Heart left ventricle (tissue), 16 donors: Measurements from ENCODE around the gene CHRM2. TPM values are rescaled to one million over a fixed set of nuclear protein-coding genes. Genes with fewer than 3 reads are reported as not detected.

ENCODE experiments used
- ATAC-seq, 4 donors: fragments of 200-7000 bp; cut with Tn5 transposase; one replicate each; pipeline ENCODE4 v1.9.1; 2020 to 2022; ENCODE audit warnings: moderate library complexity in 4 of 4, mild to moderate bottlenecking in 3 of 4, moderate number of reproducible peaks in 1 of 4
- DNase-seq, 5 donors: peaks; one replicate each; pipeline ENCODE4 v3.0.0-alpha.2; 2020
- H3K27ac ChIP-seq, 12 donors: fragments of 200-600 bp; sonication (generic) in 4 of 12; one replicate each; pipeline versions ENCODE4 v1.5.0 to v1.8.0; 2016 to 2022; ENCODE audit warnings: mild to moderate bottlenecking in 2 of 12
- H3K27me3 ChIP-seq, 9 donors: fragments of 200-600 bp; sonication (generic) in 2 of 9; one replicate each; pipeline versions ENCODE4 v1.5.1 to v1.8.0; 2016 to 2022; ENCODE audit warnings: mild to moderate bottlenecking in 3 of 9
- H3K36me3 ChIP-seq, 9 donors: fragments of 200-600 bp; sonication (generic) in 2 of 9; one replicate each; pipeline versions ENCODE4 v1.5.0 to v1.8.0; 2018 to 2022; ENCODE audit warnings: mild to moderate bottlenecking in 2 of 9
- H3K4me1 ChIP-seq, 12 donors: fragments of 200-600 bp; sonication (generic) in 4 of 12; one replicate each; pipeline versions ENCODE4 v1.5.0 to v1.8.0; 2016 to 2022; ENCODE audit warnings: mild to moderate bottlenecking in 3 of 12
- H3K4me3 ChIP-seq, 12 donors: fragments of 200-600 bp; sonication (generic) in 4 of 12; one replicate each; pipeline versions ENCODE4 v1.5.0 to v1.8.0; 2017 to 2022; ENCODE audit warnings: mild to moderate bottlenecking in 9 of 12, moderate library complexity in 4 of 12
- H3K9me3 ChIP-seq, 12 donors: fragments of 200-600 bp; sonication (generic) in 4 of 12; one replicate each; pipeline versions ENCODE4 v1.5.0 to v1.8.0; 2016 to 2022; ENCODE audit warnings: mild to moderate bottlenecking in 1 of 12
- CTCF ChIP-seq, 12 donors: fragments of 200-600 bp; sonication (generic) in 4 of 12; IDR thresholded peaks; one replicate each; pipeline versions ENCODE4 v1.5.0 to v1.8.0; 2018 to 2022; ENCODE audit warnings: antibody characterized with exemption in 12 of 12, mild to moderate bottlenecking in 5 of 12
- POLR2A ChIP-seq, 2 donors: fragments of 450-650 bp; IDR thresholded peaks; one replicate each; pipeline ENCODE4 v1.6.1; 2017; ENCODE audit warnings: antibody characterized with exemption in 2 of 2, mild to moderate bottlenecking in 2 of 2, moderate library complexity in 2 of 2
- WGBS, 4 donors: extraction: QIAGEN DNeasy Blood & Tissue Kit in 2 of 4; methylation state at CpG; one replicate each; pipeline versions ENCODE4 v1.1.5 to v1.1.7; 2013 to 2018; 5-methylcytosine and 5-hydroxymethylcytosine counted together
- intact Hi-C, 10 donors: fragments of 100-400 bp; cut with DNase I; formaldehyde crosslinking; loops; one replicate each; pipeline versions ENCODE4 v1.11.1 to v1.14.2; 2022
- polyA plus RNA-seq, 2 donors: library from polyadenylated mRNA; stranded (reverse); fragments of 200-250 nt; gene quantifications; one replicate each; pipeline ENCODE4 v1.2.3, GENCODE V29; 2013
- total RNA-seq, 9 donors: library from RNA; depleted of rRNA in 2 of 9; stranded (reverse); fragments of >200 nt in 2 of 9; fragmentation: NEBNext Ultra II Directional in 3 of 9; extraction: Animal tissue kit (Norgen Biotek cat#: 25700) in 3 of 9; gene quantifications; one replicate each; pipeline versions ENCODE4 v1.1.0 to v1.2.4, GENCODE V29; 2016 to 2023
- donor health status: ischemic (EF 13 %, LVEDD 7.1; RV severe dilation, severe dysfunction).
- donor health status: healthy with polysubstance abuse.
- donor health status: DM: no; HTN: yes; CAD: no.
- donor health status: DM: no; HTN: no; CAD: no.
- donor health status: ischemic (EF 25% LVEDD 6.9; RV normal size, moderate dysfunction).
- donor health status: ischemic (EF 25% LVEDD 5.7; RV mildly dilated, moderate dysfunction).
- donor health status: healthy.
- donor health status: DM: yes; HTN: yes; CAD: no.
- donor health status: ischemic (EF 35%, LVEDD 5.7; RV mildly dilated, moderate dysfunction).
- donor health status: nonischemic (EF 11% LVEDD 7.7; RV severe dilation, severe dysfunction).
- donor health status: DM: yes; HTN: yes; CAD: no.
- donor health status: PGD.
- donor health status: ischemic (EF 29% LVEDD 5.4; RV normal size, mild dysfunction).
- donor health status: nonischemic (EF 23%, LVEDD 6.1; RV moderate dilation, normal function).

CHRM2 gene
- total and polyA plus RNA-seq, 11 donors = 22.2 to 124 (median 51.2) TPM

DNA sequence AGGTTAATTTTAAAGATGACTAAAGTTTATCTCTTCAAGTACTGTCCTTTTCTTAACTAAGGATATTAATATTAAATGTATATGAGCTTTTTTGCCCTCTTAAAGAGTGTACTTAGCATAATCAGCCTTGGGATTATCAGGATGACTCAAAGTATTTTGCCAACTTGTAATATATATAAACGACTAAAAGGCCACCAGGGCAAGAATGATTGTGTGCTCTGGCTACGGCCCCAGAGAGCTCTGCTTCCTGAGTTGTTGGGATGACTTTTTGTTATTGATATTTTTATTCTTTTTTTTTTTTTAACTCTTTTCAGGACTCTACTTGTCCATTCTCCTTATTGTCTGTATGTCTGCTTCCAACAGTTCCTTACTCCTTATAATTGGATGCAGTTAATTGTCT is 14.8 kb upstream of the CHRM2 start:
- TF ChIP-seq CTCF (IDR thresholded peaks at IDR 0.05) (no peak), POLR2A (IDR thresholded peaks at IDR 0.05) (no peak)
- Histone ChIP-seq H3K4me3 (no peak overlapping the region), H3K36me3 (no peaks in the 10 kb centered on the region), H3K27me3 (no peaks in the 10 kb centered on the region), H3K27ac (no peak overlapping the region), H3K4me1 (no peaks in the 10 kb centered on the region), H3K9me3 (no peaks in the 10 kb centered on the region)
- DNase-seq (no peak), ATAC-seq (no peak)
- WGBS, 4 donors = 32 to 53% (median 42%) methylated on average over 2 of the region's 2 CpGs
- intact Hi-C loops = no loop called here

GRCh38 chr7:136857573-136857972 is 10.9 kb upstream of the CHRM2 start:
- ATAC-seq (no peak), DNase-seq (no peak)
- 41 to 49% (median 44%) methylated on average over 3 of the region's 3 CpGs for WGBS, 4 donors
- H3K27me3 ChIP-seq = no peaks in the 10 kb centered on the region
- H3K27ac ChIP-seq = no peak overlapping the region
- no peaks in the 10 kb centered on the region for H3K36me3 ChIP-seq
- intact Hi-C loops = loop anchor here in 1 of 10 donors (5.0 kb wide), 1 partner anchor 440 kb away; no protein-coding TSS in a partner anchor
- H3K4me1 ChIP-seq = no peaks in the 10 kb centered on the region
- H3K9me3 ChIP-seq = no peaks in the 10 kb centered on the region
- no peak for TF ChIP-seq POLR2A (IDR thresholded peaks at IDR 0.05)
- no peak for TF ChIP-seq CTCF (IDR thresholded peaks at IDR 0.05)
- H3K4me3 ChIP-seq = no peak overlapping the region

- Histone ChIP-seq H3K9me3 (no peaks in the 10 kb centered on the region), H3K27me3 (no peaks in the 10 kb centered on the region), H3K4me1 (no peaks in the 10 kb centered on the region), H3K27ac (no peak overlapping the region), H3K36me3 (no peaks in the 10 kb centered on the region), H3K4me3 (no peak overlapping the region)
- no peak for DNase-seq
- ATAC-seq = no peak
- TF ChIP-seq POLR2A (IDR thresholded peaks at IDR 0.05) = no peak
- no peak for TF ChIP-seq CTCF (IDR thresholded peaks at IDR 0.05)
- WGBS, 4 donors = 0 to 13% (median 10%) methylated on average over 1 of the region's 1 CpG
- intact Hi-C loops = loop anchor here in 1 of 10 donors (5.0 to 10.0 kb wide), 3 partner anchors 295 to 458 kb away; no protein-coding TSS in a partner anchor
Observed at GRCh38 chr7:136859803-136860202, 8.6 kb upstream of the CHRM2 start.

GRCh38 chr7:136865236-136865635 is 3.2 kb upstream of the CHRM2 start:
- ATAC-seq (no peak), DNase-seq (no peak)
- Histone ChIP-seq H3K4me1 (peaks cover 0 to 6% (median 0%) of the 10 kb centered on the region in 12 donors), H3K27ac (no peak overlapping the region), H3K27me3 (peaks cover 0 to 20% (median 0%) of the 10 kb centered on the region in 9 donors), H3K4me3 (no peak overlapping the region), H3K9me3 (no peaks in the 10 kb centered on the region), H3K36me3 (no peaks in the 10 kb centered on the region)
- TF ChIP-seq POLR2A (IDR thresholded peaks at IDR 0.05) (no peak), CTCF (IDR thresholded peaks at IDR 0.05) (no peak)
- intact Hi-C loops = loop anchor here in 1 of 10 donors (10.0 kb wide), 1 partner anchor 290 kb away; no protein-coding TSS in a partner anchor
- 66 to 80% (median 72%) methylated on average over 10 of the region's 10 CpGs for WGBS, 4 donors
